ENCODE results near the gene SLC5A3.

The SLC5A3 gene

GRCh38 chr21:34094949-34095348 is 21.6 kb downstream of the SLC5A3 start:
- DNase-seq (ENCODE audit: low read depth in 2 of 3, low spot score in 1 of 3): no peak

GRCh38 chr21:34097442-34097841 is 24.1 kb downstream of the SLC5A3 start:
- no peak for DNase-seq (ENCODE audit: low read depth in 2 of 3, low spot score in 1 of 3)

- DNase-seq (ENCODE audit: low read depth in 2 of 3, low spot score in 1 of 3): no peak
Measured at GRCh38 chr21:34100337-34100736, 27.0 kb downstream of the SLC5A3 start.

GRCh38 chr21:34100790-34101189 is 27.4 kb downstream of the SLC5A3 start:
- no peak for DNase-seq (ENCODE audit: low read depth in 2 of 3, low spot score in 1 of 3)

DNA sequence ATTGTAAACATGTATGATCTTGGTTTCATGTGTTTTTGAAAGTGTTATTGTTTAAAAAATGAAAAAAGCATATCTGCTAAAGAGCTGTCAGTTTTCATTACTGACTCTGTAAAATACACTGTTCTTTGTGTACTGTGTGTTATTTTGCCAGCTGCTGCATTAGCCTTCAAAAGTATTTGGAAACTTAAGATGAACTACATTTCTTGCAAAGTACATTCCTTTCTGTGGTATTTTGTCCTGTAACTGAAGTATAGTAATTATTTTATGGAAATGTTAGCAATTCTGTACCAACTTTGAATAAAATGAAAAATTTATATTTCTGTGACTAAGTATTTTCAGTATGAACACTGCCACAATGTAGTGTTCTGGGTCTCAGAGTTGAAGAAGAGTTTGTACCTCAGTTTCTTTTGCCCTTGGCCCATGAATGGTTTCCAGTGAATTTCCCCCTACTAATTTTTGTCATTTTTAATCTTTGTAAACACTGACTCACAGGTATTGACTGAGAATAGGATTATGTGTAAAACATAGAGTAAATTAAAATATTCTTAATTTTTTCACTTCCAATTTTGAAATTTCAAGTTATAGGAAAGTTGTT is 32.7 kb downstream of the SLC5A3 start:
- DNase-seq (ENCODE audit: low read depth in 2 of 3, low spot score in 1 of 3): no peak

GRCh38 chr21:34107606-34108005 is 34.2 kb downstream of the SLC5A3 start:
- no peak for DNase-seq (ENCODE audit: low read depth in 2 of 3, low spot score in 1 of 3)

- DNase-seq (ENCODE audit: low read depth in 2 of 3, low spot score in 1 of 3): no peak
Measured at GRCh38 chr21:34109075-34109474, 35.7 kb downstream of the SLC5A3 start.

- DNase-seq (ENCODE audit: low read depth in 2 of 3, low spot score in 1 of 3): no peak
Measured at GRCh38 chr21:34110594-34111202, 37.3 kb downstream of the SLC5A3 start.

- DNase-seq (ENCODE audit: low read depth in 2 of 3, low spot score in 1 of 3): no peak
Measured at GRCh38 chr21:34112316-34113033, 39.1 kb downstream of the SLC5A3 start.

GRCh38 chr21:34113842-34114241 is 40.5 kb downstream of the SLC5A3 start:
- no peak for DNase-seq (ENCODE audit: low read depth in 2 of 3, low spot score in 1 of 3)

DNA sequence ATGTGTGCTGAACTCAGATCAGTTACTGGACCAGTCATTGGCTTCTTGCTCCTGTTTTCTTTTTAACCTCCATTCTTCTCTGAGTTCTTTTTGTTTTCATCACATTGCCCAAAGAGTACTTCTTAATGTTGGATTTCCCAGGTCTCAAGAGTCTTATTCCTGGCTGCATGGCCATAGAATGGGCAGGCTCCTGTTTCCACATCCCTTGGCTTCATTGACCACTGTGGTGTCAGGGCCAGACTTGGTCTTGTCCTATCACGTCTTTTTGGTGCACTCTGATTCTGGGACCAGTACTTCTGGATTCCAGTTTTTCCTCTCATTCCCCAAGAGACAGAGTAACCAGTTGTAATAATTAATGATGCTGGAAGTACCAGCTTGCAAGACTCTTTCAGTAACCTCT is 41.8 kb downstream of the SLC5A3 start:
- DNase-seq (ENCODE audit: low read depth in 2 of 3, low spot score in 1 of 3): no peak

DNA sequence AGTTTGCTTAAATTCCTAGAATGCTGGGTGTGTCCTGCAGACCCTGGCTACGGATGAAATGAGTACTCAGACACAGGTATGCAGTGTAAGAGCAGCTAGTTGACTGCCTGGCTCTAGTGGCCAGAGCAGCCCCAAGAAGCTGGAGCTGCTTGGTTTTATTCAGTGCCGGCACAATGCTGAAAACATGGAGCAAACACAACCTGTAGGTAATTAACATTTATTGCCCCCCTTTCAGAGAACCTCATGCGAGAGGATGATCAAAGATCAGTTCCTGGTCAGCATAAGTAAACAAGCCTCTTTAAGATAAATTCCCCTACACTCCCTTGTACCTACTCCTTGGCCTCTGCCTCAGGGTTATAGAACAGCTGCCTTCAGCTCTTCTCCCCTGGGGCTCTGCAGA is 43.2 kb downstream of the SLC5A3 start:
- DNase-seq (ENCODE audit: low read depth in 2 of 3, low spot score in 1 of 3): no peak

DNA sequence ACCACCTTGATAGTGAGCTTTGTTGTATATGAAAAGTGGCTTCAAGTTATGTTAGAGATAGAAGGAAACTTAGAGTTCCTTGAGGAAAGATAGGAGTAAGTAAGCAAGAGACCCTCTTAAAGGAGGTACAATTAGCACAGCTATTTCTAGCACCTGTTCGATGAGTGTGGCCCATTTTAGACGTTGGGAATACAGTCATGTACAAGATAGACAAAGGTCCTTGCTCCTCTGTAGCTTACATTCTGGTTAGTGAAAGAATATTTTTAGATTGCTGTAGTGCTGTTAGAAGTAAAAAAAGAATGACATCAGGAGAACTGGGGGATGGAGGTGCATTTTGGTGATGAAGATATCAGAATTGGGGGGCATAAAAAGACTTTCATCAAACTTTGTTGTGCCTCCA is 47.5 kb downstream of the SLC5A3 start:
- no peak for DNase-seq (ENCODE audit: low read depth in 2 of 3, low spot score in 1 of 3)

GRCh38 chr21:34122047-34122446 is 48.7 kb downstream of the SLC5A3 start:
- DNase-seq (ENCODE audit: low read depth in 2 of 3, low spot score in 1 of 3): no peak
